GM12801 (cell line): ENCODE measurements around the gene SART1.

Experiments
- CTCF ChIP-seq: IDR thresholded peaks from one replicate; pipeline ENCODE4 v1.5.1; 2011; ENCODE audit warnings: control low read depth; ENCODE audit not compliant: insufficient read length; ENCODE audit errors: extremely low read depth

Gene SART1

GRCh38 chr11:66015936-66016792 lies 54.6 kb downstream of the SART1 start:
- no peak for TF ChIP-seq CTCF

- TF ChIP-seq CTCF, result no peak
Observed at GRCh38 chr11:66016793-66017177, 55.3 kb downstream of the SART1 start.

- no peak for TF ChIP-seq CTCF
Observed at GRCh38 chr11:66017321-66017720, 55.8 kb downstream of the SART1 start.

GRCh38 chr11:66020212-66020611 lies 58.7 kb downstream of the SART1 start:
- TF ChIP-seq CTCF, result no peak

- no peak for TF ChIP-seq CTCF
Observed at GRCh38 chr11:66020618-66021357, 59.3 kb downstream of the SART1 start.

GRCh38 chr11:66022401-66023185 lies 61.1 kb downstream of the SART1 start:
- TF ChIP-seq CTCF, result no peak

GRCh38 chr11:66026017-66026529 lies 64.5 kb downstream of the SART1 start, which contains the start of gene CATSPER1:
Gene CATSPER1 (minus strand): TSS chr11:66026479. CDS start chr11:66026379, 100 bp downstream.
- TF ChIP-seq CTCF, result no peak
